Measurements from ENCODE around the gene PPP2R5E. TPM values are rescaled to one million over a fixed set of nuclear protein-coding genes. Genes with fewer than 3 reads are reported as not detected.

PPP2R5E gene
- total RNA-seq, 3 donors from 2014 or later, result 23.0 to 29.9 (median 23.6) TPM

DNA sequence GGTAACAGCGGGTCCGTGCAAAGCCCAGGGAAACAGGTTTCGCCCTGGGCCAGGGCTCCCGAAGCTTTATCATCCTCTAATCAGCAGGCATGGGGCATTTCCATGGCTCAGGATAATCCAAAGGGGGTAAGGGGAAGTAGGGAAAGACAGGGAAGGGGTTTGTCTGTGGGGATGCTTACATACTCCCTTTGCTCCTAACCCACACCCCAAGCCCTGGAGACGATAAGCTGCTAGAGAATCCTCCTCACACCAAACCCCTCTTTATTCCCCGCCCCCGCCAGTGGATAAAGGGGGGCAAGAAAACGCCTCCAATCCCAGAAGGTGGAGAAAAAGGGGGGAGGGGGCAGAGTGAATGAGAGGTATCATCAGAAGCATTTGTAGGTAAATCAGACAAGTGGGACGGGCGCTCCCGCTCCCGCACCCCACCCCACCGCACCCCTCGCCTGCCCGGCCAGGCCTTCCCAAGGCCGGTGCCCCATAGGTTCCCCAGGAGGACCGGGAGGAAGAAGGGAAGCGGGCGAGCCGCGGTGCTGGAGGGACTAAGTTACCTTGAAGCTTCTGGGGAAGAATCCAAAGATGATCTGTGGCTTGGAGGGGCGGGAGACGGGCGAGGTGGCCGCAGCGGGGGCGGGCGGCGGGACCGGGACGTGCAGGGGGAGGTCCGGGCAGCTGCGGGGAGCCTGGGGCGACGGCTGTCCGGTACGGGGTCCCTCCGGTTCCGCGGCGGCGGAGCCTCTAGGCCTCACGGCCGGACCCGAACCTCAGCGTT is 762 bp downstream of the PPP2R5E start:
- DNase-seq (ENCODE audit: low spot score in 2 of 2), result peak; percentile 20 to 54
- no peak for TF ChIP-seq POLR2AphosphoS5 (IDR thresholded peaks at IDR 0.05)
- TF ChIP-seq POLR2A (IDR thresholded peaks at IDR 0.05), result no peak
- TF ChIP-seq, protein P1, sequence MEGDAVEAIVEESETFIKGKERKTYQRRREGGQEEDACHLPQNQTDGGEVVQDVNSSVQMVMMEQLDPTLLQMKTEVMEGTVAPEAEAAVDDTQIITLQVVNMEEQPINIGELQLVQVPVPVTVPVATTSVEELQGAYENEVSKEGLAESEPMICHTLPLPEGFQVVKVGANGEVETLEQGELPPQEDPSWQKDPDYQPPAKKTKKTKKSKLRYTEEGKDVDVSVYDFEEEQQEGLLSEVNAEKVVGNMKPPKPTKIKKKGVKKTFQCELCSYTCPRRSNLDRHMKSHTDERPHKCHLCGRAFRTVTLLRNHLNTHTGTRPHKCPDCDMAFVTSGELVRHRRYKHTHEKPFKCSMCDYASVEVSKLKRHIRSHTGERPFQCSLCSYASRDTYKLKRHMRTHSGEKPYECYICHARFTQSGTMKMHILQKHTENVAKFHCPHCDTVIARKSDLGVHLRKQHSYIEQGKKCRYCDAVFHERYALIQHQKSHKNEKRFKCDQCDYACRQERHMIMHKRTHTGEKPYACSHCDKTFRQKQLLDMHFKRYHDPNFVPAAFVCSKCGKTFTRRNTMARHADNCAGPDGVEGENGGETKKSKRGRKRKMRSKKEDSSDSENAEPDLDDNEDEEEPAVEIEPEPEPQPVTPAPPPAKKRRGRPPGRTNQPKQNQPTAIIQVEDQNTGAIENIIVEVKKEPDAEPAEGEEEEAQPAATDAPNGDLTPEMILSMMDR (IDR thresholded peaks at IDR 0.05), result no peak
- peak overlapping the region; percentile 84 to 97 (median 88) for H3K4me3 ChIP-seq
- intact Hi-C loops (cut with DNase I; ENCODE audit: low total_unique reads), result loop anchor here (5.0 kb wide), 1 partner anchor 150 kb away; no protein-coding TSS in a partner anchor
- no peaks in the 10 kb centered on the region for H3K27me3 ChIP-seq
- H3K27ac ChIP-seq, result peak overlapping the region; percentile 88 to 92
- H3K4me1 ChIP-seq, result no peaks in the 10 kb centered on the region
- H3K36me3 ChIP-seq, result peaks cover 8% of the 10 kb centered on the region
- no peaks in the 10 kb centered on the region for H3K9me3 ChIP-seq

- peaks cover 8% of the 10 kb centered on the region for H3K36me3 ChIP-seq
- intact Hi-C loops (cut with DNase I; ENCODE audit: low total_unique reads), result no loop called here
Measured at GRCh38 chr14:63535918-63536317, 7.3 kb downstream of the PPP2R5E start.

GRCh38 chr14:63533474-63533873 is 9.7 kb downstream of the PPP2R5E start:
- Histone ChIP-seq H3K4me3 (no peak overlapping the region), H3K27ac (no peak overlapping the region), H3K27me3 (no peaks in the 10 kb centered on the region), H3K36me3 (no peaks in the 10 kb centered on the region), H3K4me1 (no peaks in the 10 kb centered on the region), H3K9me3 (no peaks in the 10 kb centered on the region)
- TF ChIP-seq POLR2A (IDR thresholded peaks at IDR 0.05) (no peak), POLR2AphosphoS5 (IDR thresholded peaks at IDR 0.05) (no peak)
- TF ChIP-seq, protein P1 (IDR thresholded peaks at IDR 0.05), result no peak
- intact Hi-C loops (cut with DNase I; ENCODE audit: low total_unique reads), result no loop called here
- DNase-seq (ENCODE audit: low spot score in 2 of 2), result no peak

More at GRCh38 chr14:63535918-63536317, 7.3 kb downstream of the PPP2R5E start:
- no peak for TF ChIP-seq POLR2A (IDR thresholded peaks at IDR 0.05)
- TF ChIP-seq, protein P1 (IDR thresholded peaks at IDR 0.05), result no peak
- Histone ChIP-seq H3K9me3 (no peaks in the 10 kb centered on the region), H3K4me1 (no peaks in the 10 kb centered on the region), H3K4me3 (no peak overlapping the region), H3K27me3 (no peaks in the 10 kb centered on the region), H3K27ac (no peak overlapping the region)
- DNase-seq (ENCODE audit: low spot score in 2 of 2), result no peak

DNA sequence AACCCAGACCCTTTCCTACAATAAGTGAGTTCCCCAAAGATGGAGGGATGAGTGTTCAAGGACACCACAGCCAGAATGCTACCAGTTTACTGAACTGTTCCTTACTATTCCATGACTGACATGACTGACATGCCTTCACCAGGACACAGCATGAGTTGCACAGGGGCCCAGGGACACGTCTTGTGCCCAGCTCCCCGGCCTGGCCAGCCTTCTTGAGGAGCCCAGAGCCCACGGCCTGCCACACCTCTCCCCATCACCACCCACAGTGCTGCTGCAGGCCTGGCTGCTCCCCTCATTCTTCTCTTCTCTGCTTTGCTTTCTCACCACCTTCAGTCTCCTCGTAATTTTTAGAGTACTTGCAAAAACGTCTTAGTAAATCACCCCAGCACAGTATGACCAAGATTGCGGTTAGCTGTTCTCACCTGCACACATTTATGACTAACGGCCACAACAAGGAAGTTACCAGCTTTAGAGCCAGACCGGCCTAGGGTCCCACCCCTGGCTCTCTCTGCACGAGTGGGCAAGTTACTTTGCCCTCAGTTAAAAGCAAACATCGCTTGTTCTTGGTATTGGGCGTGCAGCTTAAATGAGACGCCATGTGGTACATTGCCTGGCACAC is 18.5 kb downstream of the PPP2R5E start:
- Histone ChIP-seq H3K36me3 (no peaks in the 10 kb centered on the region), H3K4me1 (no peaks in the 10 kb centered on the region), H3K4me3 (no peak overlapping the region), H3K9me3 (no peaks in the 10 kb centered on the region), H3K27me3 (no peaks in the 10 kb centered on the region), H3K27ac (peak overlapping the region in 1 of 2 donors; percentile 19)
- intact Hi-C loops (cut with DNase I; ENCODE audit: low total_unique reads), result no loop called here
- no peak for DNase-seq (ENCODE audit: low spot score in 2 of 2)
- TF ChIP-seq, protein P1 (IDR thresholded peaks at IDR 0.05), result no peak
- TF ChIP-seq POLR2AphosphoS5 (IDR thresholded peaks at IDR 0.05) (no peak), POLR2A (IDR thresholded peaks at IDR 0.05) (no peak)

All from breast epithelium (tissue), 4 donors.